Neural cell (in vitro differentiated cells): Measurements from ENCODE around the gene GCLM.
"Not testable (repeated sequence)": the region's sequence is repeated elsewhere in the genome, so short reads cannot be mapped to it uniquely, and the experiment has no call there.

Source experiments
- CTCF ChIP-seq: fragments of 450-650 bp; IDR thresholded peaks from 2 replicates; pipeline ENCODE4 v1.5.1; 2014; ENCODE audit warnings: antibody characterized with exemption, mild to moderate bottlenecking, moderate library complexity; ENCODE audit not compliant: poor library complexity, severe bottlenecking
- EP300 ChIP-seq: fragments of 450-650 bp; conservative IDR thresholded peaks from 2 replicates; pipeline ENCODE4 v1.6.1; 2014; ENCODE audit warnings: antibody characterized with exemption, mild to moderate bottlenecking, moderate library complexity; ENCODE audit not compliant: poor library complexity, severe bottlenecking
- EZH2 ChIP-seq: fragments of 200-600, 300-800 bp; shearing (Covaris generic), sonication (generic); IDR thresholded peaks from 2 replicates; pipeline ENCODE4 v1.6.1; 2014; ENCODE audit warnings: antibody characterized with exemption, low read length, borderline replicate concordance, mild to moderate bottlenecking; ENCODE audit not compliant: insufficient read depth, poor library complexity, severe bottlenecking
- POLR2AphosphoS5 ChIP-seq: IDR thresholded peaks from 2 replicates; pipeline ENCODE4 v1.6.1; 2012
- RAD21 ChIP-seq: fragments of 450-650 bp; conservative IDR thresholded peaks from 2 replicates; pipeline ENCODE4 v1.6.1; 2014; ENCODE audit warnings: antibody characterized with exemption, mild to moderate bottlenecking, moderate library complexity

- not testable (repeated sequence) for TF ChIP-seq CTCF, EP300, EZH2, RAD21, POLR2AphosphoS5
These were observed 40.7 kb downstream of the GCLM start for GRCh38 chr1:93868492-93868891.
